HepG2 (cell line): ENCODE measurements around the gene MYO18A. TPM values are rescaled to one million over a fixed set of nuclear protein-coding genes. Genes with fewer than 3 reads are reported as not detected.

Experiments used
- BRD4 ChIP-seq: sonication (generic); formaldehyde crosslinking; IDR thresholded peaks from 2 replicates; pipeline ENCODE4 v1.4.0; 2020; ENCODE audit warnings: missing genetic modification reagents
- DR1 ChIP-seq: sonication (generic); formaldehyde crosslinking; IDR thresholded peaks from 2 replicates; pipeline ENCODE4 v1.8.0; 2021; ENCODE audit warnings: mild to moderate bottlenecking, missing genetic modification reagents, inconsistent platforms
- FIP1L1 ChIP-seq: fragments of 200-400 bp; formaldehyde crosslinking; IDR thresholded peaks from 2 replicates; pipeline ENCODE4 v1.6.1; 2018; ENCODE audit warnings: low read depth, mild to moderate bottlenecking, low read length, moderate library complexity, borderline replicate concordance; ENCODE audit not compliant: insufficient read depth
- GATAD1 ChIP-seq: IDR thresholded peaks from 2 replicates; pipeline ENCODE4 v1.6.1; 2016; ENCODE audit warnings: missing genetic modification reagents, missing compliant biosample characterization
- GLI4 ChIP-seq: sonication (generic); formaldehyde crosslinking; IDR thresholded peaks from 2 replicates; pipeline ENCODE4 v1.5.1; 2020; ENCODE audit warnings: missing genetic modification reagents, mild to moderate bottlenecking, moderate library complexity, borderline replicate concordance
- GTF3A ChIP-seq: sonication (generic); formaldehyde crosslinking; conservative IDR thresholded peaks from 2 replicates; pipeline ENCODE4 v1.4.0; 2020; ENCODE audit warnings: mild to moderate bottlenecking, missing genetic modification reagents
- MAFF ChIP-seq: IDR thresholded peaks from 2 replicates; pipeline ENCODE4 v1.6.1; 2011; ENCODE audit warnings: low read depth, low read length, improper control_type of control experiment
- NCOA2 ChIP-seq: sonication (generic); formaldehyde crosslinking; IDR thresholded peaks from 2 replicates; pipeline ENCODE4 v1.8.0; 2022; ENCODE audit warnings: inconsistent platforms
- PPARG ChIP-seq: conservative IDR thresholded peaks from 2 replicates; pipeline ENCODE4 v1.6.1; 2016; ENCODE audit warnings: missing biosample characterization, missing genetic modification reagents
- SNAPC2 ChIP-seq: sonication (generic); formaldehyde crosslinking; IDR thresholded peaks from 2 replicates; pipeline ENCODE4 v1.8.1; 2022; ENCODE audit warnings: mild to moderate bottlenecking, missing genetic modification reagents
- ZNF746 ChIP-seq: sonication (generic); formaldehyde crosslinking; IDR thresholded peaks from 2 replicates; pipeline ENCODE4 v1.8.0; 2022; ENCODE audit warnings: mild to moderate bottlenecking, missing genetic modification reagents
- ZNF781 ChIP-seq: sonication (generic); formaldehyde crosslinking; IDR thresholded peaks from 2 replicates; pipeline ENCODE4 v1.5.1; 2020; ENCODE audit warnings: borderline replicate concordance, mild to moderate bottlenecking, missing genetic modification reagents; ENCODE audit errors: not compliant biosample characterization
- polyA plus RNA-seq, 8 experiments: library from polyadenylated mRNA; depleted of rRNA in 3 of 8; stranded (reverse) in 7 of 8; unstranded in 1 of 8; fragments of >200 nt; fragmentation: Illumina TruSeq in 4 of 8; extraction: Trizol in 4 of 8; gene quantifications; 2 replicates each; pipeline versions ENCODE4 v1.2.1 to v1.2.3, GENCODE V29; 2011 to 2016; ENCODE audit warnings: low read depth in 4 of 8, missing spikeins in 1 of 8, mixed read lengths in 1 of 8; ENCODE audit not compliant: insufficient read depth in 1 of 8
- total RNA-seq, 5 experiments: library from RNA; depleted of rRNA; stranded (reverse); fragments of >200 nt; fragmentation: Illumina TruSeq; extraction: Trizol; gene quantifications; 2 replicates each; pipeline ENCODE4 v1.2.3, GENCODE V29; 2016; ENCODE audit warnings: low read depth in 1 of 5
- TF ChIP-seq, protein P1 (sequence below): sonication (generic); formaldehyde crosslinking; IDR thresholded peaks from 2 replicates; pipeline ENCODE4 v1.5.1; 2020; ENCODE audit warnings: mild to moderate bottlenecking, missing genetic modification reagents, borderline replicate concordance
- TF ChIP-seq, protein P2 (sequence below): sonication (generic); formaldehyde crosslinking; IDR thresholded peaks from 2 replicates; pipeline ENCODE4 v1.4.0; 2020; ENCODE audit warnings: mild to moderate bottlenecking, missing genetic modification reagents
- TF ChIP-seq, protein P3 (sequence below): sonication (generic); formaldehyde crosslinking; IDR thresholded peaks from 2 replicates; pipeline ENCODE4; 2020; ENCODE audit warnings: missing genetic modification reagents, mild to moderate bottlenecking, borderline replicate concordance
- TF ChIP-seq, protein P4 (sequence below): sonication (generic); formaldehyde crosslinking; IDR thresholded peaks from 2 replicates; pipeline ENCODE4 v1.9.0; 2021; ENCODE audit warnings: missing genetic modification reagents, borderline replicate concordance

Gene MYO18A
- total and polyA plus RNA-seq, 2 of the 13 experiments (the other 11 are each of a cell fraction or from before 2014, with no cell fraction given) = 16.8 to 24.8 TPM

DNA sequence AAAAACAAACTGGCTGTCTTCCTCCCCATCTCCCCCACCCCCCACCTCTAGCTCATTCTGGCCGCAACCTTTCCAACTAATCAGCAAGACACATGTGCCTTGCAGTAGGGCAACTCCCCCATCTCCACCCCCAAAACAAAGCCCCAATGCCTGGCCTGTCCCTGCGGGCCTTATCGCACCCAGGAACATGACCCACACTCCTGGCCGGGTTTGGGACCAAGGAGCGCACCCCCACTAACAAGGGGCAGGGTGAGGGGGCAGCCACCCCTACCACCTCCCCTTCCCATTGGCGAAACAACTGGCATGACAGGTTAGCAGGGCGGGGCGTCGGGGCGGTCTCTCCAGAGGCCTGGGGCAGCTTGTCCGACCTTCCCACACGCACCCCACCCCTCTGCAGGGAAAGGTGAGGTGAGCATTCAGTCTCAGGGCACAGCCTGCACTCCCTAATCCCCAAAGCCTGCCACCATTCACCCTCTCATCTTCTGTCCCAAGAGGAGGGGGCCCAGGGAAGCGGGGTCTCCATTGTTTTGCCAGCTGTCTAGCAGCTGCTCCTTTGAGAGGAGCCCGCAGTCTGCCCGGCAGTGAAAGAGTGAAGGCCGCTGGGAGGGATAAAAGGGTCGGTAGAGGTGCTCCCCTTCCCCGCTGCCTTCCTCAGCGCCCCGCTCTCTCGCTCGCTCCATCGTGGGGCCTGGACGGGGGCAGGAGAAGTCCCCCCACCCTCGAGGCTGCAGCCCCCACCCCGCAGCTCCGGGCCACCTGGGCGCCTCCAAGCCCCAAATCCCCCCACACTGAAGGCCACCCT lies 765 bp downstream of the MYO18A start (continued):
- no peak for TF ChIP-seq ZNF781 (CRISPR knock-in tag)
- TF ChIP-seq, protein P1, sequence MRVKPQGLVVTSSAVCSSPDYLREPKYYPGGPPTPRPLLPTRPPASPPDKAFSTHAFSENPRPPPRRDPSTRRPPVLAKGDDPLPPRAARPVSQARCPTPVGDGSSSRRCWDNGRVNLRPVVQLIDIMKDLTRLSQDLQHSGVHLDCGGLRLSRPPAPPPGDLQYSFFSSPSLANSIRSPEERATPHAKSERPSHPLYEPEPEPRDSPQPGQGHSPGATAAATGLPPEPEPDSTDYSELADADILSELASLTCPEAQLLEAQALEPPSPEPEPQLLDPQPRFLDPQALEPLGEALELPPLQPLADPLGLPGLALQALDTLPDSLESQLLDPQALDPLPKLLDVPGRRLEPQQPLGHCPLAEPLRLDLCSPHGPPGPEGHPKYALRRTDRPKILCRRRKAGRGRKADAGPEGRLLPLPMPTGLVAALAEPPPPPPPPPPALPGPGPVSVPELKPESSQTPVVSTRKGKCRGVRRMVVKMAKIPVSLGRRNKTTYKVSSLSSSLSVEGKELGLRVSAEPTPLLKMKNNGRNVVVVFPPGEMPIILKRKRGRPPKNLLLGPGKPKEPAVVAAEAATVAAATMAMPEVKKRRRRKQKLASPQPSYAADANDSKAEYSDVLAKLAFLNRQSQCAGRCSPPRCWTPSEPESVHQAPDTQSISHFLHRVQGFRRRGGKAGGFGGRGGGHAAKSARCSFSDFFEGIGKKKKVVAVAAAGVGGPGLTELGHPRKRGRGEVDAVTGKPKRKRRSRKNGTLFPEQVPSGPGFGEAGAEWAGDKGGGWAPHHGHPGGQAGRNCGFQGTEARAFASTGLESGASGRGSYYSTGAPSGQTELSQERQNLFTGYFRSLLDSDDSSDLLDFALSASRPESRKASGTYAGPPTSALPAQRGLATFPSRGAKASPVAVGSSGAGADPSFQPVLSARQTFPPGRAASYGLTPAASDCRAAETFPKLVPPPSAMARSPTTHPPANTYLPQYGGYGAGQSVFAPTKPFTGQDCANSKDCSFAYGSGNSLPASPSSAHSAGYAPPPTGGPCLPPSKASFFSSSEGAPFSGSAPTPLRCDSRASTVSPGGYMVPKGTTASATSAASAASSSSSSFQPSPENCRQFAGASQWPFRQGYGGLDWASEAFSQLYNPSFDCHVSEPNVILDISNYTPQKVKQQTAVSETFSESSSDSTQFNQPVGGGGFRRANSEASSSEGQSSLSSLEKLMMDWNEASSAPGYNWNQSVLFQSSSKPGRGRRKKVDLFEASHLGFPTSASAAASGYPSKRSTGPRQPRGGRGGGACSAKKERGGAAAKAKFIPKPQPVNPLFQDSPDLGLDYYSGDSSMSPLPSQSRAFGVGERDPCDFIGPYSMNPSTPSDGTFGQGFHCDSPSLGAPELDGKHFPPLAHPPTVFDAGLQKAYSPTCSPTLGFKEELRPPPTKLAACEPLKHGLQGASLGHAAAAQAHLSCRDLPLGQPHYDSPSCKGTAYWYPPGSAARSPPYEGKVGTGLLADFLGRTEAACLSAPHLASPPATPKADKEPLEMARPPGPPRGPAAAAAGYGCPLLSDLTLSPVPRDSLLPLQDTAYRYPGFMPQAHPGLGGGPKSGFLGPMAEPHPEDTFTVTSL (CRISPR knock-in tag) = no peak
- TF ChIP-seq PPARG (CRISPR knock-in tag) = 0 out of 2 replicates have a peak, but pooled peaks have one; percentile 31
- TF ChIP-seq, protein P2, sequence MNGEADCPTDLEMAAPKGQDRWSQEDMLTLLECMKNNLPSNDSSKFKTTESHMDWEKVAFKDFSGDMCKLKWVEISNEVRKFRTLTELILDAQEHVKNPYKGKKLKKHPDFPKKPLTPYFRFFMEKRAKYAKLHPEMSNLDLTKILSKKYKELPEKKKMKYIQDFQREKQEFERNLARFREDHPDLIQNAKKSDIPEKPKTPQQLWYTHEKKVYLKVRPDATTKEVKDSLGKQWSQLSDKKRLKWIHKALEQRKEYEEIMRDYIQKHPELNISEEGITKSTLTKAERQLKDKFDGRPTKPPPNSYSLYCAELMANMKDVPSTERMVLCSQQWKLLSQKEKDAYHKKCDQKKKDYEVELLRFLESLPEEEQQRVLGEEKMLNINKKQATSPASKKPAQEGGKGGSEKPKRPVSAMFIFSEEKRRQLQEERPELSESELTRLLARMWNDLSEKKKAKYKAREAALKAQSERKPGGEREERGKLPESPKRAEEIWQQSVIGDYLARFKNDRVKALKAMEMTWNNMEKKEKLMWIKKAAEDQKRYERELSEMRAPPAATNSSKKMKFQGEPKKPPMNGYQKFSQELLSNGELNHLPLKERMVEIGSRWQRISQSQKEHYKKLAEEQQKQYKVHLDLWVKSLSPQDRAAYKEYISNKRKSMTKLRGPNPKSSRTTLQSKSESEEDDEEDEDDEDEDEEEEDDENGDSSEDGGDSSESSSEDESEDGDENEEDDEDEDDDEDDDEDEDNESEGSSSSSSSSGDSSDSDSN = peak; percentile 57; the same call in 1 of the 2 replicates
- TF ChIP-seq SNAPC2 = no peak
- TF ChIP-seq FIP1L1 = no peak
- TF ChIP-seq DR1 (CRISPR knock-in tag) = peak; percentile 39; the same call in 1 of the 2 replicates
- TF ChIP-seq, protein P3, sequence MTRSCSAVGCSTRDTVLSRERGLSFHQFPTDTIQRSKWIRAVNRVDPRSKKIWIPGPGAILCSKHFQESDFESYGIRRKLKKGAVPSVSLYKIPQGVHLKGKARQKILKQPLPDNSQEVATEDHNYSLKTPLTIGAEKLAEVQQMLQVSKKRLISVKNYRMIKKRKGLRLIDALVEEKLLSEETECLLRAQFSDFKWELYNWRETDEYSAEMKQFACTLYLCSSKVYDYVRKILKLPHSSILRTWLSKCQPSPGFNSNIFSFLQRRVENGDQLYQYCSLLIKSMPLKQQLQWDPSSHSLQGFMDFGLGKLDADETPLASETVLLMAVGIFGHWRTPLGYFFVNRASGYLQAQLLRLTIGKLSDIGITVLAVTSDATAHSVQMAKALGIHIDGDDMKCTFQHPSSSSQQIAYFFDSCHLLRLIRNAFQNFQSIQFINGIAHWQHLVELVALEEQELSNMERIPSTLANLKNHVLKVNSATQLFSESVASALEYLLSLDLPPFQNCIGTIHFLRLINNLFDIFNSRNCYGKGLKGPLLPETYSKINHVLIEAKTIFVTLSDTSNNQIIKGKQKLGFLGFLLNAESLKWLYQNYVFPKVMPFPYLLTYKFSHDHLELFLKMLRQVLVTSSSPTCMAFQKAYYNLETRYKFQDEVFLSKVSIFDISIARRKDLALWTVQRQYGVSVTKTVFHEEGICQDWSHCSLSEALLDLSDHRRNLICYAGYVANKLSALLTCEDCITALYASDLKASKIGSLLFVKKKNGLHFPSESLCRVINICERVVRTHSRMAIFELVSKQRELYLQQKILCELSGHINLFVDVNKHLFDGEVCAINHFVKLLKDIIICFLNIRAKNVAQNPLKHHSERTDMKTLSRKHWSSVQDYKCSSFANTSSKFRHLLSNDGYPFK (CRISPR knock-in tag) = peak; percentile 68; the same call in 1 of the 2 replicates
- no peak for TF ChIP-seq MAFF
- no peak; the same call in 1 of the 2 replicates for TF ChIP-seq GLI4
- no peak for TF ChIP-seq GTF3A
- no peak for TF ChIP-seq BRD4 (CRISPR knock-in tag)
- peak; percentile 51 for TF ChIP-seq NCOA2
- TF ChIP-seq GATAD1 (CRISPR knock-in tag) = no peak; the same call in 1 of the 2 replicates
- TF ChIP-seq, protein P4, sequence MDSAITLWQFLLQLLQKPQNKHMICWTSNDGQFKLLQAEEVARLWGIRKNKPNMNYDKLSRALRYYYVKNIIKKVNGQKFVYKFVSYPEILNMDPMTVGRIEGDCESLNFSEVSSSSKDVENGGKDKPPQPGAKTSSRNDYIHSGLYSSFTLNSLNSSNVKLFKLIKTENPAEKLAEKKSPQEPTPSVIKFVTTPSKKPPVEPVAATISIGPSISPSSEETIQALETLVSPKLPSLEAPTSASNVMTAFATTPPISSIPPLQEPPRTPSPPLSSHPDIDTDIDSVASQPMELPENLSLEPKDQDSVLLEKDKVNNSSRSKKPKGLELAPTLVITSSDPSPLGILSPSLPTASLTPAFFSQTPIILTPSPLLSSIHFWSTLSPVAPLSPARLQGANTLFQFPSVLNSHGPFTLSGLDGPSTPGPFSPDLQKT = no peak
- TF ChIP-seq ZNF746 (CRISPR knock-in tag) = peak; percentile 62
